Measurements from ENCODE around the gene MMAB. TPM values are rescaled to one million over a fixed set of nuclear protein-coding genes. Genes with fewer than 3 reads are reported as not detected.

Gene MMAB
- polyA plus RNA-seq, 12 donors: 18.4 to 126 (median 24.2) TPM

GRCh38 chr12:109588461-109589239 is 15.3 kb upstream of the MMAB start:
- no peak for DNase-seq

GRCh38 chr12:109587921-109588320 is 14.6 kb upstream of the MMAB start:
- no peak for DNase-seq

GRCh38 chr12:109586385-109587296 is 13.3 kb upstream of the MMAB start:
- DNase-seq: no peak

- no peak for DNase-seq
Observed at GRCh38 chr12:109583733-109584132, 10.4 kb upstream of the MMAB start.

GRCh38 chr12:109582636-109583035 is 9.3 kb upstream of the MMAB start:
- DNase-seq: no peak

- no peak for DNase-seq
Observed at GRCh38 chr12:109581856-109582255, 8.6 kb upstream of the MMAB start.

- no peak for DNase-seq
Observed at GRCh38 chr12:109581334-109581691, 8.0 kb upstream of the MMAB start.

- DNase-seq: no peak
Observed at GRCh38 chr12:109580684-109581333, 7.5 kb upstream of the MMAB start.

GRCh38 chr12:109580272-109580671 is 7.0 kb upstream of the MMAB start:
- DNase-seq: no peak

- no peak for DNase-seq
Observed at GRCh38 chr12:109579639-109580038, 6.3 kb upstream of the MMAB start.

- DNase-seq: no peak
Observed at GRCh38 chr12:109578330-109578927, 5.1 kb upstream of the MMAB start.

GRCh38 chr12:109577311-109577710 is 4.0 kb upstream of the MMAB start:
- DNase-seq: no peak

GRCh38 chr12:109575683-109576082 is 2.4 kb upstream of the MMAB start:
- DNase-seq: no peak

- DNase-seq: no peak
Observed at GRCh38 chr12:109573914-109574244, 575 bp upstream of the MMAB start.

GRCh38 chr12:109572506-109572845 is 828 bp downstream of the MMAB start:
- no peak for DNase-seq

- DNase-seq: no peak
Observed at GRCh38 chr12:109571773-109572505, 1.4 kb downstream of the MMAB start.

- no peak for DNase-seq
Observed at GRCh38 chr12:109568486-109568885, 4.8 kb downstream of the MMAB start.

- DNase-seq: no peak
Observed at GRCh38 chr12:109567967-109568366, 5.3 kb downstream of the MMAB start.

GRCh38 chr12:109567296-109567695 is 6.0 kb downstream of the MMAB start:
- DNase-seq: no peak

- DNase-seq: no peak
Observed at GRCh38 chr12:109566424-109566823, 6.9 kb downstream of the MMAB start.
